NK-92 (cell line): ENCODE results near the gene HIPK3.
"Not testable (repeated sequence)": the region's sequence is repeated elsewhere in the genome, so short reads cannot be mapped to it uniquely, and the experiment has no call there.

Experiments
- DNase-seq: peaks from one replicate; lab custom pipeline; 2025; ENCODE audit not compliant: unreplicated experiment; lab: John Stamatoyannopoulos, UW

HIPK3 gene

GRCh38 chr11:33257160-33257896 lies at the start of gene HIPK3:
TSS of gene HIPK3 (plus strand) at chr11:33257381.
- no peak for DNase-seq

GRCh38 chr11:33207408-33207985 lies 49.7 kb upstream of the HIPK3 start:
- DNase-seq = no peak

- DNase-seq = no peak
Measured at GRCh38 chr11:33208150-33208549, 49.0 kb upstream of the HIPK3 start.

- no peak for DNase-seq
Measured at GRCh38 chr11:33211153-33211552, 46.0 kb upstream of the HIPK3 start.

GRCh38 chr11:33211580-33211979 lies 45.6 kb upstream of the HIPK3 start:
- DNase-seq = no peak

GRCh38 chr11:33214187-33214586 lies 43.0 kb upstream of the HIPK3 start:
- no peak for DNase-seq

- no peak for DNase-seq
Measured at GRCh38 chr11:33214767-33215166, 42.4 kb upstream of the HIPK3 start.

GRCh38 chr11:33216676-33217075 lies 40.5 kb upstream of the HIPK3 start:
- DNase-seq = not testable (repeated sequence)

- DNase-seq = no peak
Measured at GRCh38 chr11:33222052-33222750, 35.0 kb upstream of the HIPK3 start.

GRCh38 chr11:33225371-33225770 lies 31.8 kb upstream of the HIPK3 start:
- no peak for DNase-seq

- no peak for DNase-seq
Measured at GRCh38 chr11:33227578-33228261, 29.5 kb upstream of the HIPK3 start.

GRCh38 chr11:33234397-33235190 lies 22.6 kb upstream of the HIPK3 start:
- DNase-seq = no peak

GRCh38 chr11:33237039-33237597 lies 20.1 kb upstream of the HIPK3 start:
- DNase-seq = no peak

GRCh38 chr11:33242575-33242974 lies 14.6 kb upstream of the HIPK3 start:
- no peak for DNase-seq

GRCh38 chr11:33243654-33244053 lies 13.5 kb upstream of the HIPK3 start:
- not testable (repeated sequence) for DNase-seq

- no peak for DNase-seq
Measured at GRCh38 chr11:33248416-33248971, 8.7 kb upstream of the HIPK3 start.

GRCh38 chr11:33256031-33256812 lies 959 bp upstream of the HIPK3 start:
- DNase-seq = no peak

GRCh38 chr11:33256813-33257159 lies 395 bp upstream of the HIPK3 start:
- DNase-seq = no peak

GRCh38 chr11:33257897-33258630 lies 883 bp downstream of the HIPK3 start:
- DNase-seq = no peak
